Endothelial cell of umbilical vein (primary cell): ENCODE measurements around the gene DCLK3. TPM values are rescaled to one million over a fixed set of nuclear protein-coding genes. Genes with fewer than 3 reads are reported as not detected.

Source experiments
- BruUV-seq: library from RNA; stranded (reverse); fragments of 400-500 nt; replicated peaks from 2 replicates; lab custom pipeline; 2021; lab: Mats Ljungman, UMichigan
- CTCF ChIA-PET: fragments of 300-600, 350-600 bp; sonication (Branson Sonifier 250); formaldehyde crosslinking; loops from one replicate; lab custom pipeline; 2021; ENCODE audit warnings: antibody characterized with exemption, inconsistent platforms; lab: Charles Lee
- POLR2A ChIA-PET: fragments of 300-600, 350-600 bp; sonication (Branson Sonifier 250); formaldehyde crosslinking; loops from one replicate; lab custom pipeline; 2021; ENCODE audit warnings: antibody characterized with exemption, inconsistent platforms; lab: Charles Lee
- DNase-seq: peaks from one replicate; pipeline ENCODE4 v3.0.0-alpha.2; 2011; ENCODE audit warnings: low read depth, low spot score
- FAIRE-seq: peaks from 2 replicates; lab custom pipeline; 2011; peaks lifted over from hg19 to GRCh38; lab: Jason Lieb, UNC
- H2AFZ ChIP-seq: 2 replicates; pipeline ENCODE4 v1.6.0; 2012; ENCODE audit warnings: low read depth, low read length, control low read depth, inconsistent platforms
- H3K27ac ChIP-seq: 2 replicates; pipeline ENCODE4 v1.5.1; 2011; ENCODE audit warnings: low read depth, mild to moderate bottlenecking, control low read depth, low read length, moderate library complexity; ENCODE audit not compliant: insufficient read depth
- H3K27me3 ChIP-seq, 2 experiments: 2 replicates each; pipeline versions ENCODE4 v1.6.0 to v1.6.1; 2011; ENCODE audit warnings: low read length in 2 of 2, mixed read lengths in 1 of 2; ENCODE audit not compliant: control insufficient read depth in 2 of 2, insufficient read depth in 2 of 2
- H3K36me3 ChIP-seq, 2 experiments: 2 replicates in 1 of 2; 3 replicates in 1 of 2; pipeline ENCODE4 v1.5.1; 2011; ENCODE audit warnings: low read length in 2 of 2, mild to moderate bottlenecking in 1 of 2, moderate library complexity in 1 of 2; ENCODE audit not compliant: control insufficient read depth in 2 of 2, insufficient read depth in 2 of 2; ENCODE audit errors: extremely low read depth in 1 of 2
- H3K4me1 ChIP-seq: 3 replicates; pipeline ENCODE4 v1.5.1; 2011; ENCODE audit warnings: mild to moderate bottlenecking, low read length; ENCODE audit not compliant: control insufficient read depth, insufficient read depth; ENCODE audit errors: extremely low read depth
- H3K4me2 ChIP-seq: 2 replicates; pipeline ENCODE4 v1.6.1; 2011; ENCODE audit warnings: low read length, control low read depth, mixed read lengths; ENCODE audit not compliant: insufficient read depth
- H3K4me3 ChIP-seq, 3 experiments: fragments of 200-600 bp in 1 of 3; sonication (generic), shearing (Covaris generic) in 1 of 3; replicated peaks in 1 of 3; 2 replicates each; pipeline ENCODE4 v1.5.1; 2011 to 2016; ENCODE audit warnings: control low read depth in 3 of 3, low read length in 3 of 3, mild to moderate bottlenecking in 2 of 3, inconsistent platforms in 1 of 3, low read depth in 1 of 3, moderate library complexity in 1 of 3; ENCODE audit not compliant: insufficient read depth in 1 of 3
- H3K79me2 ChIP-seq: 2 replicates; pipeline ENCODE4 v1.6.0; 2012; ENCODE audit warnings: low read length, inconsistent platforms; ENCODE audit not compliant: control insufficient read depth, insufficient read depth
- H3K9ac ChIP-seq: replicated peaks from 2 replicates; pipeline ENCODE3; 2011; ENCODE audit warnings: low read length, control low read depth; ENCODE audit not compliant: insufficient read depth; ENCODE audit errors: extremely low read depth
- H3K9me1 ChIP-seq: replicated peaks from 3 replicates; pipeline ENCODE4 v1.6.0; 2011; ENCODE audit warnings: mild to moderate bottlenecking, low read length; ENCODE audit not compliant: control insufficient read depth, insufficient read depth; ENCODE audit errors: extremely low read depth
- H3K9me3 ChIP-seq: replicated peaks from 2 replicates; pipeline ENCODE4 v1.5.1; 2012; ENCODE audit warnings: low read length, inconsistent platforms; ENCODE audit not compliant: control insufficient read depth, insufficient read depth
- H4K20me1 ChIP-seq: replicated peaks from 2 replicates; pipeline ENCODE3; 2011; ENCODE audit warnings: mild to moderate bottlenecking, low read length; ENCODE audit not compliant: control insufficient read depth, insufficient read depth; ENCODE audit errors: extremely low read depth
- CTCF ChIP-seq, 2 donors: IDR thresholded peaks; 1 replicate in 1 of 2; 2 replicates in 1 of 2; pipeline ENCODE4 v1.5.1; 2011; ENCODE audit warnings: low read length in 2 of 2, mild to moderate bottlenecking in 2 of 2, moderate library complexity in 2 of 2, control low read depth in 1 of 2, inconsistent platforms in 1 of 2, low read depth in 1 of 2; ENCODE audit not compliant: insufficient read depth in 1 of 2; ENCODE audit errors: extremely low read depth in 1 of 2
- EZH2 ChIP-seq: IDR thresholded peaks from 2 replicates; pipeline ENCODE4 v1.6.1; 2012; ENCODE audit warnings: borderline replicate concordance, low read depth, mild to moderate bottlenecking, moderate library complexity, low read length, inconsistent platforms; ENCODE audit not compliant: severe bottlenecking
- FOS ChIP-seq: IDR thresholded peaks from 2 replicates; pipeline ENCODE4 v1.6.1; 2011; ENCODE audit warnings: mild to moderate bottlenecking, low read length, moderate library complexity, borderline replicate concordance; ENCODE audit not compliant: insufficient read depth
- GATA2 ChIP-seq: IDR thresholded peaks from 2 replicates; pipeline ENCODE4 v1.7.0; 2011; ENCODE audit warnings: low read depth, mild to moderate bottlenecking, moderate library complexity, mixed read lengths, low read length; ENCODE audit not compliant: insufficient read length, insufficient read depth
- JUN ChIP-seq: IDR thresholded peaks from 2 replicates; pipeline ENCODE4 v1.6.1; 2011; ENCODE audit warnings: borderline replicate concordance, low read depth; ENCODE audit not compliant: insufficient read length, insufficient read depth
- MAX ChIP-seq: IDR thresholded peaks from 2 replicates; pipeline ENCODE4 v1.6.1; 2011; ENCODE audit not compliant: insufficient read depth, insufficient read length
- MYC ChIP-seq: IDR thresholded peaks from one replicate; pipeline ENCODE4 v1.6.1; 2011; ENCODE audit warnings: mild to moderate bottlenecking, low read depth, low read length
- POLR2A ChIP-seq: IDR thresholded peaks from 2 replicates; pipeline ENCODE4 v1.6.1; 2012; ENCODE audit warnings: low read depth, mild to moderate bottlenecking, control low read depth, low read length
- POLR2AphosphoS5 ChIP-seq: IDR thresholded peaks from 2 replicates; pipeline ENCODE4 v1.6.1; 2012; ENCODE audit warnings: low read depth, mild to moderate bottlenecking, control low read depth, low read length, moderate library complexity; ENCODE audit not compliant: insufficient read depth
- dilution Hi-C: fragments of 300-500 bp; cut with MboI; formaldehyde crosslinking; loops from one replicate; pipeline ENCODE4 v1.15.0; 2019; ENCODE audit warnings: low sequenced_read_pairs; ENCODE audit not compliant: extremely low pct_ligation_motif_present
- intact Hi-C: fragments of 100-400 bp; cut with micrococcal nuclease; formaldehyde crosslinking; loops from one replicate; pipeline ENCODE4 v1.10.0; 2022
- polyA plus RNA-seq, 4 experiments: library from polyadenylated mRNA; depleted of rRNA in 3 of 4; stranded (reverse) in 3 of 4; unstranded in 1 of 4; fragments of >200 nt; gene quantifications; 2 replicates each; pipeline versions ENCODE4 v1.2.1 to v1.2.3, GENCODE V29; 2011 to 2012; ENCODE audit warnings: missing spikeins in 1 of 4
- total RNA-seq: library from RNA; stranded (reverse); gene quantifications from 2 replicates; pipeline ENCODE4 v1.2.3, GENCODE V29; 2021

Gene DCLK3
- total and polyA plus RNA-seq, 2 donors (not counting 3 experiments of a cell fraction or from before 2014, with no cell fraction given), result not detected

- dilution Hi-C loops, result no loop called here
- no peak for FAIRE-seq
- no peaks in the 10 kb centered on the region for H4K20me1 ChIP-seq
- no peaks in the 10 kb centered on the region for H3K36me3 ChIP-seq
- H3K4me3 ChIP-seq, result no peak overlapping the region
- no peak for DNase-seq
- intact Hi-C loops, result no loop called here
- BruUV-seq, result no TSS peak
- CTCF ChIA-PET, result interaction anchor here (1.7 kb wide), 1 partner anchor 218 kb away, joined by 6 read pairs; no protein-coding TSS in a partner anchor
- H3K27me3 ChIP-seq, result peaks cover 0 to under 1% of the 10 kb centered on the region in 2 experiments
- no peak overlapping the region for H3K9ac ChIP-seq
- H3K4me2 ChIP-seq, result no peak overlapping the region
- H3K9me1 ChIP-seq, result no peaks in the 10 kb centered on the region
- no peaks in the 10 kb centered on the region for H3K9me3 ChIP-seq
- no peaks in the 10 kb centered on the region for H3K4me1 ChIP-seq
- TF ChIP-seq GATA2 (no peak), POLR2AphosphoS5 (no peak), POLR2A (no peak), EZH2 (no peak), FOS (no peak), MAX (no peak), MYC (no peak), JUN (no peak), CTCF (IDR thresholded peaks at IDR 0.05; ENCODE audit: extremely low read depth in 1 of 2, insufficient read depth in 1 of 2, low read depth in 1 of 2, low read length in 2 of 2) (no peak)
- no peaks in the 10 kb centered on the region for H3K79me2 ChIP-seq
- H2AFZ ChIP-seq, result no peak overlapping the region
- no peak overlapping the region for H3K27ac ChIP-seq
- POLR2A ChIA-PET, result no interaction called here
Observed at GRCh38 chr3:36740787-36741186, 23.6 kb downstream of the DCLK3 start.
